ENCODE results near the gene KRTAP5-5. TPM values are rescaled to one million over a fixed set of nuclear protein-coding genes. Genes with fewer than 3 reads are reported as not detected.

The KRTAP5-5 gene
- total RNA-seq, 1 experiment from 2014 or later: not detected

- DNase-seq (ENCODE audit: low read depth): no peak
These were observed 44.9 kb downstream of the KRTAP5-5 start for GRCh38 chr11:1674173-1675131.

- DNase-seq (ENCODE audit: low read depth): no peak
These were observed 46.1 kb downstream of the KRTAP5-5 start for GRCh38 chr11:1675536-1676228.

- no peak for DNase-seq (ENCODE audit: low read depth)
These were observed 46.7 kb downstream of the KRTAP5-5 start for GRCh38 chr11:1676229-1676740.

GRCh38 chr11:1679881-1680280 lies 50.3 kb downstream of the KRTAP5-5 start:
- no peak for DNase-seq (ENCODE audit: low read depth)

Other genes with a start within 250 kb of the KRTAP5-5 start
- gene BRSK2, start 239.8 kb upstream of the KRTAP5-5 start, total RNA-seq (2014; rRNA removed; shearing (Covaris generic)): 0.44 TPM in 1 of 2 replicates, not detected in the other
- 9.5 and 21.3 TPM in 2 replicates for gene MOB2, start 143.0 kb upstream of the KRTAP5-5 start, total RNA-seq (2014; rRNA removed; shearing (Covaris generic))
- gene DUSP8, start 57.5 kb upstream of the KRTAP5-5 start, total RNA-seq (2014; rRNA removed; shearing (Covaris generic)): 1.2 and 3.5 TPM in 2 replicates
- gene KRTAP5-1, start 44.5 kb upstream of the KRTAP5-5 start, total RNA-seq (2014; rRNA removed; shearing (Covaris generic)): not detected in 2 replicates
- gene KRTAP5-2, start 31.5 kb upstream of the KRTAP5-5 start, total RNA-seq (2014; rRNA removed; shearing (Covaris generic)): not detected in 2 replicates
- not detected in 2 replicates for gene KRTAP5-3, start 21.3 kb upstream of the KRTAP5-5 start, total RNA-seq (2014; rRNA removed; shearing (Covaris generic))
- gene KRTAP5-4, start 7.6 kb upstream of the KRTAP5-5 start, total RNA-seq (2014; rRNA removed; shearing (Covaris generic)): not detected in 2 replicates
- gene KRTAP5-6, start 67.4 kb downstream of the KRTAP5-5 start, total RNA-seq (2014; rRNA removed; shearing (Covaris generic)): not detected in 2 replicates
- gene IFITM10, start 120.8 kb downstream of the KRTAP5-5 start, total RNA-seq (2014; rRNA removed; shearing (Covaris generic)): 2.7 and 11.4 TPM in 2 replicates
- 974 and 1,095 TPM in 2 replicates for gene CTSD, start 134.2 kb downstream of the KRTAP5-5 start, total RNA-seq (2014; rRNA removed; shearing (Covaris generic))
- gene SYT8, start 205.2 kb downstream of the KRTAP5-5 start, total RNA-seq (2014; rRNA removed; shearing (Covaris generic)): not detected in 2 replicates
- not detected in 2 replicates for gene TNNI2, start 209.2 kb downstream of the KRTAP5-5 start, total RNA-seq (2014; rRNA removed; shearing (Covaris generic))
- 1.8 and 4.0 TPM in 2 replicates for gene LSP1, start 223.3 kb downstream of the KRTAP5-5 start, total RNA-seq (2014; rRNA removed; shearing (Covaris generic))